HepG2 (cell line): ENCODE results near the gene TMEM107. TPM values are rescaled to one million over a fixed set of nuclear protein-coding genes. Genes with fewer than 3 reads are reported as not detected.

Experiments used
- CEBPG ChIP-seq: IDR thresholded peaks from 2 replicates; pipeline ENCODE4 v1.6.1; 2016
- MXD3 ChIP-seq: IDR thresholded peaks from 2 replicates; pipeline ENCODE4 v1.6.1; 2016; ENCODE audit warnings: mild to moderate bottlenecking, missing biosample characterization, missing genetic modification reagents
- PRPF4 ChIP-seq: fragments of 200-400 bp; formaldehyde crosslinking; IDR thresholded peaks from 2 replicates; pipeline ENCODE4 v1.6.1; 2016; ENCODE audit warnings: low read length, low read depth; ENCODE audit not compliant: poor library complexity, severe bottlenecking
- TGIF2 ChIP-seq: IDR thresholded peaks from 2 replicates; pipeline ENCODE4 v1.6.1; 2016; ENCODE audit warnings: control low read depth, missing compliant biosample characterization
- YY1 ChIP-seq: IDR thresholded peaks from 2 replicates; pipeline ENCODE4 v1.6.1; 2011; ENCODE audit warnings: low read length, low read depth, moderate library complexity, mild to moderate bottlenecking; ENCODE audit not compliant: insufficient read depth, insufficient replicate concordance
- ZKSCAN1 ChIP-seq: fragments of 150-350 bp; IDR thresholded peaks from 2 replicates; pipeline ENCODE4 v1.6.1; 2014; ENCODE audit warnings: low read length
- ZNF264 ChIP-seq: sonication (generic); formaldehyde crosslinking; IDR thresholded peaks from 2 replicates; pipeline ENCODE4 v1.4.0; 2020; ENCODE audit warnings: missing genetic modification reagents
- ZNF280B ChIP-seq: sonication (generic); formaldehyde crosslinking; IDR thresholded peaks from 2 replicates; pipeline ENCODE4 v1.5.0; 2020; ENCODE audit warnings: missing genetic modification reagents, mild to moderate bottlenecking, borderline replicate concordance
- ZNF33A ChIP-seq: sonication (generic); formaldehyde crosslinking; IDR thresholded peaks from 2 replicates; pipeline ENCODE4 v1.5.1; 2020; ENCODE audit warnings: missing genetic modification reagents, mild to moderate bottlenecking, moderate library complexity, borderline replicate concordance
- ZNF558 ChIP-seq: sonication (generic); formaldehyde crosslinking; IDR thresholded peaks from 2 replicates; pipeline ENCODE4 v1.9.0; 2022; ENCODE audit warnings: mild to moderate bottlenecking, missing genetic modification reagents, borderline replicate concordance
- ZNF609 ChIP-seq: sonication (generic); formaldehyde crosslinking; IDR thresholded peaks from 2 replicates; pipeline ENCODE4 v1.4.0; 2020; ENCODE audit warnings: mild to moderate bottlenecking, missing genetic modification reagents, borderline replicate concordance
- ZNF7 ChIP-seq: IDR thresholded peaks from 2 replicates; pipeline ENCODE4 v1.6.1; 2016; ENCODE audit warnings: missing biosample characterization, missing genetic modification reagents
- polyA plus RNA-seq, 8 experiments: library from polyadenylated mRNA; depleted of rRNA in 3 of 8; stranded (reverse) in 7 of 8; unstranded in 1 of 8; fragments of >200 nt; fragmentation: Illumina TruSeq in 4 of 8; extraction: Trizol in 4 of 8; gene quantifications; 2 replicates each; pipeline versions ENCODE4 v1.2.1 to v1.2.3, GENCODE V29; 2011 to 2016; ENCODE audit warnings: low read depth in 4 of 8, missing spikeins in 1 of 8, mixed read lengths in 1 of 8; ENCODE audit not compliant: insufficient read depth in 1 of 8
- total RNA-seq, 5 experiments: library from RNA; depleted of rRNA; stranded (reverse); fragments of >200 nt; fragmentation: Illumina TruSeq; extraction: Trizol; gene quantifications; 2 replicates each; pipeline ENCODE4 v1.2.3, GENCODE V29; 2016; ENCODE audit warnings: low read depth in 1 of 5
- TF ChIP-seq, protein P1 (sequence below): sonication (generic); formaldehyde crosslinking; IDR thresholded peaks from 2 replicates; pipeline ENCODE4 v1.4.0; 2020; ENCODE audit warnings: missing genetic modification reagents
- TF ChIP-seq, protein P2 (sequence below): sonication (generic); formaldehyde crosslinking; IDR thresholded peaks from 2 replicates; pipeline ENCODE4 v1.8.0; 2022; ENCODE audit warnings: mild to moderate bottlenecking, missing genetic modification reagents, moderate library complexity
- TF ChIP-seq, protein P3 (sequence below): sonication (generic); formaldehyde crosslinking; IDR thresholded peaks from 2 replicates; pipeline ENCODE4 v1.8.1; 2022; ENCODE audit warnings: low read depth, mild to moderate bottlenecking, missing genetic modification reagents

TMEM107 gene
- total and polyA plus RNA-seq, 2 of the 13 experiments (the other 11 are each of a cell fraction or from before 2014, with no cell fraction given): 7.2 to 15.3 TPM

GRCh38 chr17:8153525-8153956 lies 22.6 kb downstream of the TMEM107 start (continued):
- TF ChIP-seq, protein P1, sequence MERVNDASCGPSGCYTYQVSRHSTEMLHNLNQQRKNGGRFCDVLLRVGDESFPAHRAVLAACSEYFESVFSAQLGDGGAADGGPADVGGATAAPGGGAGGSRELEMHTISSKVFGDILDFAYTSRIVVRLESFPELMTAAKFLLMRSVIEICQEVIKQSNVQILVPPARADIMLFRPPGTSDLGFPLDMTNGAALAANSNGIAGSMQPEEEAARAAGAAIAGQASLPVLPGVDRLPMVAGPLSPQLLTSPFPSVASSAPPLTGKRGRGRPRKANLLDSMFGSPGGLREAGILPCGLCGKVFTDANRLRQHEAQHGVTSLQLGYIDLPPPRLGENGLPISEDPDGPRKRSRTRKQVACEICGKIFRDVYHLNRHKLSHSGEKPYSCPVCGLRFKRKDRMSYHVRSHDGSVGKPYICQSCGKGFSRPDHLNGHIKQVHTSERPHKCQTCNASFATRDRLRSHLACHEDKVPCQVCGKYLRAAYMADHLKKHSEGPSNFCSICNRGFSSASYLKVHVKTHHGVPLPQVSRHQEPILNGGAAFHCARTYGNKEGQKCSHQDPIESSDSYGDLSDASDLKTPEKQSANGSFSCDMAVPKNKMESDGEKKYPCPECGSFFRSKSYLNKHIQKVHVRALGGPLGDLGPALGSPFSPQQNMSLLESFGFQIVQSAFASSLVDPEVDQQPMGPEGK: peak; percentile 94
- TF ChIP-seq PRPF4 (peak; percentile 58), CEBPG (peak; percentile 50), ZNF609 (CRISPR knock-in tag) (no peak), TGIF2 (no peak), ZNF33A (CRISPR knock-in tag) (no peak), ZKSCAN1 (no peak), YY1 (no peak), MXD3 (no peak), ZNF264 (CRISPR knock-in tag) (peak; percentile 20; the same call in 1 of the 2 replicates), ZNF280B (CRISPR knock-in tag) (no peak), ZNF7 (CRISPR knock-in tag) (no peak), ZNF558 (CRISPR knock-in tag) (no peak)
- TF ChIP-seq, protein P2, sequence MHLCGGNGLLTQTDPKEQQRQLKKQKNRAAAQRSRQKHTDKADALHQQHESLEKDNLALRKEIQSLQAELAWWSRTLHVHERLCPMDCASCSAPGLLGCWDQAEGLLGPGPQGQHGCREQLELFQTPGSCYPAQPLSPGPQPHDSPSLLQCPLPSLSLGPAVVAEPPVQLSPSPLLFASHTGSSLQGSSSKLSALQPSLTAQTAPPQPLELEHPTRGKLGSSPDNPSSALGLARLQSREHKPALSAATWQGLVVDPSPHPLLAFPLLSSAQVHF: no peak
- TF ChIP-seq, protein P3, sequence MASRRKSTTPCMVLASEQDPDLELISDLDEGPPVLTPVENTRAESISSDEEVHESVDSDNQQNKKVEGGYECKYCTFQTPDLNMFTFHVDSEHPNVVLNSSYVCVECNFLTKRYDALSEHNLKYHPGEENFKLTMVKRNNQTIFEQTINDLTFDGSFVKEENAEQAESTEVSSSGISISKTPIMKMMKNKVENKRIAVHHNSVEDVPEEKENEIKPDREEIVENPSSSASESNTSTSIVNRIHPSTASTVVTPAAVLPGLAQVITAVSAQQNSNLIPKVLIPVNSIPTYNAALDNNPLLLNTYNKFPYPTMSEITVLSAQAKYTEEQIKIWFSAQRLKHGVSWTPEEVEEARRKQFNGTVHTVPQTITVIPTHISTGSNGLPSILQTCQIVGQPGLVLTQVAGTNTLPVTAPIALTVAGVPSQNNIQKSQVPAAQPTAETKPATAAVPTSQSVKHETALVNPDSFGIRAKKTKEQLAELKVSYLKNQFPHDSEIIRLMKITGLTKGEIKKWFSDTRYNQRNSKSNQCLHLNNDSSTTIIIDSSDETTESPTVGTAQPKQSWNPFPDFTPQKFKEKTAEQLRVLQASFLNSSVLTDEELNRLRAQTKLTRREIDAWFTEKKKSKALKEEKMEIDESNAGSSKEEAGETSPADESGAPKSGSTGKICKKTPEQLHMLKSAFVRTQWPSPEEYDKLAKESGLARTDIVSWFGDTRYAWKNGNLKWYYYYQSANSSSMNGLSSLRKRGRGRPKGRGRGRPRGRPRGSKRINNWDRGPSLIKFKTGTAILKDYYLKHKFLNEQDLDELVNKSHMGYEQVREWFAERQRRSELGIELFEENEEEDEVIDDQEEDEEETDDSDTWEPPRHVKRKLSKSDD (CRISPR knock-in tag): no peak
